Measurements from ENCODE around the gene INSRR. TPM values are rescaled to one million over a fixed set of nuclear protein-coding genes. Genes with fewer than 3 reads are reported as not detected.

INSRR gene
- total RNA-seq, 1 donor from 2014 or later, result 6.9 TPM

- TF ChIP-seq CTCF (IDR thresholded peaks at IDR 0.05; ENCODE audit: partially characterized antibody, unreplicated experiment), result no peak
These were observed 54.2 kb downstream of the INSRR start for GRCh38 chr1:156804572-156805243.

DNA sequence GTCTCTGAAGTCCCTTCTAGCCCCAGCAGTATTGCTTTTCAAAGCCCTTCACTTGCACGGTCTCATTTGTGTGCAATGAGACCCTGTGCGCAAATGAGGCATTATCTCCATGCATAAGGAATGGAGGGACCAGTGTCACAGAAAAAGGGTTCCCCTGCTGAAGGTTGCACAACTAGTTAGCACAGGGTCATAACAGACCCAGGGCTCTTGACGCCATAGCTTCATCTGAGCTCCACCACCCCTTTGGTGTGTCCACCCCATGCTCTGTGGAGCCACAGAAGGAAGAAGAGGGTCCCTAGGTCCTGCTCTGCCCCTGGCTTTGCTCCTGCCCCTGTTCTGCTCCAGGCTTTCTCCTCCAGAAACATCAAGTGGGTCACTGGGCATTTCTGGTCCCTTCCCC, 54.9 kb downstream of the INSRR start:
- Mint-ChIP-seq H3K9me3 (ENCODE audit: unreplicated experiment) (peaks cover 2% of the 10 kb centered on the region), H3K27ac (ENCODE audit: unreplicated experiment) (peak overlapping the region; percentile 54), H3K27me3 (ENCODE audit: unreplicated experiment) (peaks cover 11% of the 10 kb centered on the region), H3K4me1 (ENCODE audit: low read depth, unreplicated experiment) (peaks cover 14% of the 10 kb centered on the region), H3K4me3 (ENCODE audit: unreplicated experiment) (no peak overlapping the region), H3K36me3 (ENCODE audit: unreplicated experiment) (no peaks in the 10 kb centered on the region)
- TF ChIP-seq CTCF (IDR thresholded peaks at IDR 0.05; ENCODE audit: partially characterized antibody, unreplicated experiment), result no peak
- no peak for DNase-seq

More at GRCh38 chr1:156804572-156805243, 54.2 kb downstream of the INSRR start:
- Mint-ChIP-seq H3K4me3 (ENCODE audit: unreplicated experiment) (peak overlapping the region; percentile 19), H3K9me3 (ENCODE audit: unreplicated experiment) (peaks cover 2% of the 10 kb centered on the region), H3K36me3 (ENCODE audit: unreplicated experiment) (no peaks in the 10 kb centered on the region), H3K27me3 (ENCODE audit: unreplicated experiment) (peaks cover 11% of the 10 kb centered on the region), H3K27ac (ENCODE audit: unreplicated experiment) (peak overlapping the region; percentile 54), H3K4me1 (ENCODE audit: low read depth, unreplicated experiment) (peaks cover 14% of the 10 kb centered on the region)
- DNase-seq, result no peak

DNA sequence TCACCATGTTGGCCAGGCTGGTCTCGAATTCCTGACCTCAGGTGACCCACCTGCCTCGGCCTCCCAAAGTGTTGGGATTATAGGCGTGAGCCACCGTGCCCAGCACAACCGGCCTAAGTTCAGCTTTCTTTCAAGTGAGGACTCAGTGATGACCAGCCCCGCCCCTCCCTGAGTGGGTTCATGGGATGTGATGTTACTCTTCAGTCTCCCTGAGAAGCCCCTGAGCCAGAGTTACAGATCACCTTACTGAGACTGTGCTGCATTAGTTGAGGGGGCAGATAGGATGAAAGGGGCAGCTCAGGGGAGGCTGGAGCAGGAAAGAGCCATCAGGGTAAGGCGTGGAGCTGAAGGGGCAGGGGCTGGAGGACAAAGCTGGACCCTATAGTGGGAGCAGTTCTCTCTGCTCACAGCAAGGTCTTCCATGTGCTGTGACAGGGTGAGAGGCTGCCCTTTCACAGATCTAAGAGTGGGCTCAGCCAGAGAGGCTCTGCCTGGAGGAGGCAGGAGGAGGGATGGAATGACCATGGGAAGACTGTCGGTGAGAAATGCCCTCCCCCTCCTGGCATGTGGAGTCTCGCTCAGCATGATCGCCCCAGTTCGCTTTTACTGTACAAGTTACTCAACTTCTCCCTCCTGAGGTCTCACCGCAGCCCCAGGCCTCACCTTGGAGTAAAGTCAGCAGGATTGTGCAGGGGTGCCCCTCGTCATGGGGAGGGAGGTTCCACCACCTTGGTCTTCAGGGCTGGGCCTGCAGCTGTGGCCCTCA, 55.6 kb downstream of the INSRR start:
- DNase-seq, result no peak
- Mint-ChIP-seq H3K27ac (ENCODE audit: unreplicated experiment) (no peak overlapping the region), H3K4me3 (ENCODE audit: unreplicated experiment) (no peak overlapping the region), H3K36me3 (ENCODE audit: unreplicated experiment) (no peaks in the 10 kb centered on the region), H3K4me1 (ENCODE audit: low read depth, unreplicated experiment) (peaks cover 14% of the 10 kb centered on the region), H3K27me3 (ENCODE audit: unreplicated experiment) (peaks cover 11% of the 10 kb centered on the region), H3K9me3 (ENCODE audit: unreplicated experiment) (no peaks in the 10 kb centered on the region)
- TF ChIP-seq CTCF (IDR thresholded peaks at IDR 0.05; ENCODE audit: partially characterized antibody, unreplicated experiment), result no peak

DNA sequence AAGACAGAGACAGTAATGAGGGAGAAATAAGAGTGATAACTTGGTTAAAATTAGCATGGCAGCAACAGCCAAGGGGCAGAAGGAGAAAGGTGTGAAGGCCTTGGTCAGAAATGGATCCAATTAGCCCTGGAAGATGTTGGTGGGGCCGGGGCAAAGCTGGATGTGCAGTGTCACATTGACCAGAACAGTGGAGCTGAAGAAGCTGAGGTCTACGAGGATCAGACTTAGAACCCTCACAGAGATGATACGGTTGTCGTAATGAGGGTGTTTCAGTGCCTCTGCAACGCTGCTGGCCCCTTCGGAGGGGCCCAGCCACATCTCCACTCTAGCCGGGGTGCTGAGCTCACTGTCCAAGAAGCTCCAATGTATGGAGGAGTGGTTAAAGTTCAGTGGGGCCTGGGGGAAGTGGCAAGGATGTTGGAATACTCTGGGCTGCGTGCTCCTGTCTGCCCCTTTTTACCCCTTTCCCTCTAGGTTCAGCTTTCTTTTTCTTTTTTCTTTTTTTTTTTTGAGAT, 56.4 kb downstream of the INSRR start:
- TF ChIP-seq CTCF (IDR thresholded peaks at IDR 0.05; ENCODE audit: partially characterized antibody, unreplicated experiment), result no peak
- Mint-ChIP-seq H3K4me3 (ENCODE audit: unreplicated experiment) (no peak overlapping the region), H3K9me3 (ENCODE audit: unreplicated experiment) (no peaks in the 10 kb centered on the region), H3K36me3 (ENCODE audit: unreplicated experiment) (no peaks in the 10 kb centered on the region), H3K4me1 (ENCODE audit: low read depth, unreplicated experiment) (peaks cover 14% of the 10 kb centered on the region), H3K27ac (ENCODE audit: unreplicated experiment) (no peak overlapping the region), H3K27me3 (ENCODE audit: unreplicated experiment) (peaks cover 6% of the 10 kb centered on the region)
- no peak for DNase-seq
